Gastroesophageal sphincter (tissue), 3 donors: ENCODE measurements around the gene UCK1.

Experiments used
- EP300 ChIP-seq: sonication (generic); formaldehyde crosslinking; IDR thresholded peaks from one replicate; pipeline ENCODE4 v1.6.1; 2017; ENCODE audit warnings: antibody characterized with exemption, mild to moderate bottlenecking
- POLR2A ChIP-seq, 2 donors: fragments of 450-650 bp; IDR thresholded peaks; one replicate each; pipeline ENCODE4 v1.6.1; 2017; ENCODE audit warnings: antibody characterized with exemption in 2 of 2, mild to moderate bottlenecking in 2 of 2, moderate library complexity in 1 of 2
- TF ChIP-seq, protein P1 (sequence below), 4 experiments: fragments of 200-600 bp in 2 of 4; fragments of 450-650 bp in 2 of 4; sonication (generic) in 1 of 4; IDR thresholded peaks; one replicate each; pipeline ENCODE4 v1.5.1; 2017 to 2019; ENCODE audit warnings: antibody characterized with exemption in 4 of 4, mild to moderate bottlenecking in 2 of 4, moderate library complexity in 2 of 4

- TF ChIP-seq, protein P1, sequence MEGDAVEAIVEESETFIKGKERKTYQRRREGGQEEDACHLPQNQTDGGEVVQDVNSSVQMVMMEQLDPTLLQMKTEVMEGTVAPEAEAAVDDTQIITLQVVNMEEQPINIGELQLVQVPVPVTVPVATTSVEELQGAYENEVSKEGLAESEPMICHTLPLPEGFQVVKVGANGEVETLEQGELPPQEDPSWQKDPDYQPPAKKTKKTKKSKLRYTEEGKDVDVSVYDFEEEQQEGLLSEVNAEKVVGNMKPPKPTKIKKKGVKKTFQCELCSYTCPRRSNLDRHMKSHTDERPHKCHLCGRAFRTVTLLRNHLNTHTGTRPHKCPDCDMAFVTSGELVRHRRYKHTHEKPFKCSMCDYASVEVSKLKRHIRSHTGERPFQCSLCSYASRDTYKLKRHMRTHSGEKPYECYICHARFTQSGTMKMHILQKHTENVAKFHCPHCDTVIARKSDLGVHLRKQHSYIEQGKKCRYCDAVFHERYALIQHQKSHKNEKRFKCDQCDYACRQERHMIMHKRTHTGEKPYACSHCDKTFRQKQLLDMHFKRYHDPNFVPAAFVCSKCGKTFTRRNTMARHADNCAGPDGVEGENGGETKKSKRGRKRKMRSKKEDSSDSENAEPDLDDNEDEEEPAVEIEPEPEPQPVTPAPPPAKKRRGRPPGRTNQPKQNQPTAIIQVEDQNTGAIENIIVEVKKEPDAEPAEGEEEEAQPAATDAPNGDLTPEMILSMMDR (IDR thresholded peaks at IDR 0.05), result no peak
- TF ChIP-seq EP300 (no peak), POLR2A (IDR thresholded peaks at IDR 0.05) (no peak)
These were observed 31.2 kb upstream of the UCK1 start for GRCh38 chr9:131562032-131562959.
